NCI-H2196 (cell line): ENCODE results near the gene SPNS1.

ENCODE experiments used
- DNase-seq: peaks from one replicate; lab custom pipeline; 2025; ENCODE audit not compliant: unreplicated experiment; lab: John Stamatoyannopoulos, UW

The SPNS1 gene

GRCh38 chr16:29025218-29025617 is 50.6 kb downstream of the SPNS1 start:
- no peak for DNase-seq

DNA sequence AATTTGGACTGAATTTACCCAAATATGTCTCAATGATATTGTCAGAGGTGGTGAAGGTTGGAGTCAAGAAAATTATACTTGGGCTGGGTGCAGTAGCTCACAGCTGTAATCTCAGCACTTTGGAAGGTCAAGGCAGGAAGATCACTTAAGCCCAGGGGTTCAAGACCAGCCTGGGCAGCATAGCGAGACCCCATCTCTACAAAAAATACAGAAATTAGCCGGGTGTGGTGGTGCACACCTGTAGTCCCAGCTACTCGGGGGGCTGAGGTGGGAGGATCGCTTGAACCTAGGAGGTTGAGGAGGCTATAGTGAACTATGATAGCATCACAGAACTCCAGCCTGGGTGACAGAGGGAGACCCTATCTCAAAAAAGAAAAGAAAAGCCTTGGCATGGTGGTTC is 51.2 kb downstream of the SPNS1 start:
- no peak for DNase-seq

DNA sequence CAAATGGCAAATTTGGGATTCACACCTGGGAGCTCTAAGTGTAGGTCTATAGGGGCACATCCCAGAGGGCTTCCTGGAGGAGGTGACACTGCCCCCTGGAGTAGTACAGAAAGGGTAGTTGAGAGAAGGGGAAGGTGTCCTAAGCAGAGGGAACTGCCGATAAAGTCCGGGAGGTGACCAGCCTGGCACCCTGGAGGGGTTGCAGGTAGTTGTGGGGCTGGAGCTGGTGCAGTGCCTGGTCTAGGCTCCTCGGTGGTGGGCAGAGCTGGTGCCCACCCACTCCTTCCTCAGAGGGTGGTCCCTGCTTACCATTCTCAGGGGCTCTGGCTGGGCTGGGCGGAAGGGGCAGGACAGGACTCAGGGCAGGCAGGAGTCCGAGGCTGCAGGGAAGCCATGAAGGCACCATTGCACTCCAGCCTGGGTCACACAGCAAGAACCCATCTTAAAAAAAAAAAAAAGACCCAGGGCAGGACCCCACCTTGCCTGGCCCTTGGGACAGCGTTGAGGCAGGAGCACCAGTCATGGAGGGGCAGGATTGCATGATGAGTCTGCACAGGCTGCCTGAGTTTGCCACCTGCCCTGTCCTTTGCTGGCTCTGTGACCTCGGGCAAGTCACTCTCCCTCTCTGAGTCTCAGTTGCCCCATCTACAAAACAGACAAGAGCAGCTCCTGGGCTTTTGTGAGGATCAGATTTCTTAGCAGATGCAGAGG is 54.0 kb downstream of the SPNS1 start:
- no peak for DNase-seq

- no peak for DNase-seq
These were observed 54.8 kb downstream of the SPNS1 start for GRCh38 chr16:29029168-29029994.

- no peak for DNase-seq
These were observed 55.7 kb downstream of the SPNS1 start for GRCh38 chr16:29030086-29030840.
